ENCODE results near the gene GRAP2.

DNA sequence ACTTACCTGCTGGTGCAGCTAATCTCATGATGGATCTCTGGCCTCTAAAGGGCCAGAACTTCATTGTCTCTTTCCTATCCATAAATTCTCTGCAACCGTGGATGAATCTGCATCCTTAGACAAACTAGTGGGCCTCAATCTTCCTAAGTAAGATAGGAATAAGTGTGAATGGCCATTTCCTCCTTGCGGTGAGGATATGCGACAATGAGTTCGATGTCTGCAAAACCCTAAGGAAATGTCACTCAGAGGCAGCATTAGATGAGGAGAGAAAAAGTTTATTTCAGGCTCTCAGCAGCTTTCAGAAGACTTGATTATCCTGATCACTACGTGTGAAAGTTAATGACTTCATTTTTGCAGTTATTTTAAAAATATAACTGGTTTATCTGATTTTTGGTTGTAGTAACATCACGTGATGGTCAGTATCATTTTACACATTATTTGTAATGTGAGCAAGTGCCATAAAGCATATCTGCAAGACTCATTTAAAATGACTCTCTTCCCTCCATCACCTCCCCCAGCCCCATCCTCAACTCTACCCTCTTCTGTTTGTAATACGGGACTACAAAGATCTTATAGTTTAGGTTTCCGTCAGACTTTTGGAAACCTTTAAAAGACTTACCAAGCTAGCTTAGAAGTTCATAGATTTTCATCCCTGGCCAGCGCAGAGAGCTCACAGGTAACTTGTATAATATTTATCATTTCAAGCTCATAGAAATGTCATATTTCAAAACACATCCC lies 10.2 kb downstream of the GRAP2 start:
- TF ChIP-seq ZBTB7A (IDR thresholded peaks at IDR 0.05; ENCODE audit: low read depth) (no peak), CEBPB (IDR thresholded peaks at IDR 0.05) (no peak), CREB1 (IDR thresholded peaks at IDR 0.05; ENCODE audit: low read depth) (no peak)
